Stimulated activated CD4-positive, alpha-beta T cell treated with anti-CD3 and anti-CD28 coated beads, Interleukin-1b, Interleukin-23, amount 100 ng/mL, for 48 hours (primary cell): Measurements from ENCODE around the gene CHID1.

Source experiments
- DNase-seq: peaks from one replicate; pipeline ENCODE4 v3.0.0-alpha.2; 2020

Gene CHID1

GRCh38 chr11:907668-908067 is 2.9 kb downstream of the CHID1 start:
- no peak for DNase-seq

- no peak for DNase-seq
Measured at GRCh38 chr11:905952-906351, 4.7 kb downstream of the CHID1 start.

DNA sequence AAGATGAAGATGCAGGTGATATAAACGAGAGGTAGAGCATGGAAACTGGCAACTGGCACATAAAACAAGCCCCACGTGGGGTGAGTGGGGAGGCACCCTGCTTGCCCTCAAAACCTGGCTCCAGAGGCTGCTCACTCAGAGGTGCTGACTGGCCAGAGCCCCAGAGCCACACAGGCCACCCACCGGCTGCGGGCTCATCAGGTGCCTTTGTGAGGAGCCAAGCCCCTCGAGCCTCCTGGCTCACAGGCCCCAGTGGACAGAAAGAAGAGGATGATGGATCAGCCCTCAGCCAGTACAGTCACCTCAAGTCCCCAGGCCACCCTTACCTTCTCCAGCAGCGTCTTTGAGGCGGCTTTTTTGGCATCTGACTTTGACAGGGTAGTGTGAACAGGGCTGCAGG is 6.2 kb downstream of the CHID1 start:
- DNase-seq, result no peak

DNA sequence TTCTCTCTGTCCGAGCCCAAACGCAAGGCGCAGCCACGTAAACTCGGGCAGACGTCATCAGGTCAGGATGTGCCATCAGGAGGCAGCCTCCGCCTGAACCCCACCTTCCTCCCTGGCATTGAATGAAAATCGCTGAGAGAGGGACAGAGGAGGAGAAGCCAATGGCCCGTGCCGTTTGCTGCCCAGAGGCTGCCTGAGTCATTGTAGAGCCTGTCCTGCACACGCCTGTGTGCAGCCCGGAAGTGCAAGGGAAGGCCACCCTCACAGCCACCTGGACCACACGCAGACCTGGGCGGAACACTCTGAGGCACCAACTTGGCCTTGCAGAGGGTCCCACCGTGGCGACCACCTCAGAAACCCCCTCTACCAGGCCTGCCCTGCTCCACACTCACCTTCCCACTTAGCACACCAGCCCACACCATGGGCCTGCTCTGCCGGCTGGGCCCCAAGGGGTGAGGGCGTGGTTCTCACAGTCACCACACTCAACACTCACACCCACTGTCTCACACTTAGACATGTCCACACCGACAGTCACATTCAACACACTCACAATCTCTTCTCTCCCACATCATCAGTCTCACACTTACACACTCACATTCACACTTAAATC is 9.1 kb downstream of the CHID1 start:
- DNase-seq, result no peak

GRCh38 chr11:900545-900944 is 10.1 kb downstream of the CHID1 start:
- no peak for DNase-seq

GRCh38 chr11:899724-900123 is 10.9 kb downstream of the CHID1 start:
- no peak for DNase-seq

- DNase-seq, result no peak
Measured at GRCh38 chr11:898540-899190, 11.9 kb downstream of the CHID1 start.

GRCh38 chr11:898143-898511 is 12.5 kb downstream of the CHID1 start:
- no peak for DNase-seq

DNA sequence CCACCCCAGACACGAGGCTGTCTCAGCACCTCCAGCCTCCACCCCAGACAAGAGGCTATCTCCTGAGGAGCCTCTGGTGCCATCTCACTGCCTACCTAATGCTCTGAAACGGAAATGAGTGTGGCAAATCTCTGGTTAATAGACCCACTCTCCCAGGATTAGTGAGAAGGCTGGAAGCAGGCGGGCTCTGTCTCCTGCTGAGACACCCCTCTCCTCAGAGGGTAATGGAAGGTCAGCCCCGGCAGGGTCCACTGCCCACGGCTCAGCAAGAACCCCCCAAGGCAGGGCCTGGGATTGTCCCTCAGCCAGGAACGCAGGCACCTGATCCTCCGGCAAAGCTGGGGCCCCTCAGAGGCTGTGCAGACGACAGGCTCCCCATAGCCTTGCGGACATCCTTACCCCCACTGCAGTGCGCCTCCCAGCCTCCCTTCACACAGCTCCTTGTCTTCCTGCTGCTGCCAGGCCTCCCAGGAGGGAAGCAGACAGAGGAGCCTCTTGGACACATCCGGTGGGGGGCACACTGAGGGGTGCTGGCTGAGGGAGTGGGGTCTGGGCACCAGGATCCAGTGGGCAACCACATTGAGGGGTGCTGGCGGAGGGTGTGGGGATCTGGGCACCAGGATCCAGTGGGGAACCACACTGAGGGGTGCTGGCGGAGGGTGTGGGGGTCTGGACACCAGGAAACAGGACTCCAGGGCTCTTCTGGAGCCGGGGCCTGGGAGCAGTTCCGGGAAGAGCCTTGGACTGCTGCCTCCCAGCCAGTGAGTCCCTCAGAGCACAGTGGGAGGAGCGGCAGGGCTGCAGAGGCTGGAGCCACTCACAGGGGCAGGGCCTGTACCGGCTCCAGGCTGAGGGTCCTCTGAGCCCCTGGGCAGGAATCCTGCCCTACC is 13.1 kb downstream of the CHID1 start:
- no peak for DNase-seq

DNA sequence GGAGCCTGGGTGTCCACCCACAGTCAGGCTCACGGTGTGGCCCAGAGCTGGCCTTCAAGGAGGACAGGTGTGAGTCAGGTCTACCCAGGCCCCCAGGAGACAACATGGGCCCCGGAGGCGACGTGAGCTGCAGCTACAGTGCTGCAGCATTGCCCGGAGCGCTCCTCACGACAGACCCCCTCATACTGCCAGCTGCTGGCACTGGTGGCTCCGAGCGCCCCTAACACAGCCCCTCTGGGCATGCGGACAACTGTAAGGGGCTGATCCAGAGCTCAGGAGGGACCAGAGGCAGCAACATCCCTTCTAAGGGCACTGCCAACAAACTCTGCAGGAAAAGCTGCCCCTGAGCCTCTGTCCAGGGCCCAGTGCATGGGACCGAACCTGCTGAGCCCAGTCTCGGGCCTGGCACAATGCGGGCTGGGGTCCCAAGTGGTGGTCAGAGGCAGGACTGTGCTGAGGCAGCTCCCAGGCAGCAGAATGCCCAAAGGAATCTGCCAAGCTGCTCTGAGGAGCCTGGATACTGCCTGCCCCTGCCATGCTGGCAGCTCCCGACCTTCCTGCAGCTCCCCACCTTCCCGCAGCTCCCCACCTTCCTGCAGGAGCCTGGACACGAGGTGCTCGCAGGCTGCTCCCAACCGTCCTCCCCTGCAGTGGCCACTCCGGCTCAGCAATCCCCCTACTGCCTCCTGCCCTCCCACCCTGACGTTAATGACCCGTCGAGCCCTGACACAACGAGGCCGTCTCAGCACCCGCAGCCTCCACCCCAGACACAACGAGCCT is 15.1 kb downstream of the CHID1 start:
- no peak for DNase-seq

- no peak for DNase-seq
Measured at GRCh38 chr11:894575-895201, 15.9 kb downstream of the CHID1 start.

DNA sequence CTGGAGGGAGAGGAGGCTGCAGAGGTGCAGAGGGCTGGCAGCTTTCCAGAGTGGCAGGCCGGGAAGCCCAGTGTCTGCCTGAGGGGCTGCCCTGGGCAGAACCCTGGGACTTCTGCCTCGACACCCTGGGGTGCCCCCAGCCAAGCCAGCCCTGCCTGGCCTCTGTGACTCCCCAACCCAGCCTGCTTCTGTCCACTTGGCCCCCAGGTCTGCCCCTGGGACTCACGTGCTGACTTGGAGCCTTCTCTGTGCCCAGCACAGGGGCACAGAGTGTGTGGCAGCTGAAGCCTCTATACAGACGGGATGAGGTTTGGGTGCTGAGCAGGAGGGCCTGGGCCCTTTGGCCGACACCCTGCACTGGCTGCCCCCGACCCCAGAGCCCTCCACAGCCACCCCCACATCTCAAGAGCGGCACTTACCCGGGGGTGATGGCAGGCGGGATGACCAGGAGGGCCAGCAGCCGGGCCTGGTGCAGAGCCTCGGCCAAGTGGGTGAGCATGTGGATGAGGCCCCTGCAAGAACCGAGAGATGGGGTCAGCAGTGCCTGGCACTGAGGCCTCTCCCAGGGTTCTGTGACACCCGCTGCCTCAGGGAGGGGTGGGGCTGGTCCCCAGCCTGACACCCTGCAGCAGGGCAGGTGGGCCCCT is 17.5 kb downstream of the CHID1 start:
- no peak for DNase-seq

DNA sequence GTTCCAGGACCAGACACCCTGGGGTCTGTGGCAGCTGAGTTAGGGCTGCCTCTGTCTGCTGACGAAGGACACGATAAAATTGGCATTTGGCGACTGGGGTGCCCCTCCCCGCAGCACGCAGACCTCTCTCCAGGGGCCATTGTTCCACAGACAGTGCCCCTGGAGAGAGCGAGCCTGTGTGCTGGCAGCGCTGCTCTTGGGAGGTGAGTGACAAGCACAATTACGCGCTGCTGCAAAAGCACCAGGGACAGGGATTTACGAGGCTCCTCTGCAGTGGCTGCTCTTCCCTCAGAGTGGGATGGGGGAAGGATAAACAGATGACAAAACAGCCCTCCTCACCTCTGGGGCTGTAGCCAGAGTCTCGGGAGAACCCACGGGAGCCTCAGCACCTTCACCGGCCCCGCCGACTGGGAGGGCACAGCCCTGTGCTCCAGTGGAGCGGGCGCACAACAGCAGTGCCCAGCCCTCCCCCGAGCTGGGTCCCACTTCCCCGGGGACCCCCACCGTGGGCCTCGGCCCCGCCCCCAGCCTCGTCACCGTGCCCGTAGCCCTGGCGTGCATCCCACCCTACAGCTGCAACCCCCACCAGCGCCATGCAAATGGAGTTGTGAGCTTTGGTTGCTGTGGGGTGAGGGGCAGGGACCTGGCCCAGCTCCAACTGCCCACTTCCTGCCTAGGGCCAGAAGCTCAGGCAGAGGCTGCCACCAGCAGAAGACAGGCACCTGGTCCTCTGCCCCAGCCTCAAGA is 19.6 kb downstream of the CHID1 start:
- DNase-seq, result no peak

GRCh38 chr11:889687-890475 is 20.7 kb downstream of the CHID1 start:
- DNase-seq, result no peak

- no peak for DNase-seq
Measured at GRCh38 chr11:889257-889656, 21.4 kb downstream of the CHID1 start.

GRCh38 chr11:888310-889212 is 22.0 kb downstream of the CHID1 start:
- DNase-seq, result no peak

DNA sequence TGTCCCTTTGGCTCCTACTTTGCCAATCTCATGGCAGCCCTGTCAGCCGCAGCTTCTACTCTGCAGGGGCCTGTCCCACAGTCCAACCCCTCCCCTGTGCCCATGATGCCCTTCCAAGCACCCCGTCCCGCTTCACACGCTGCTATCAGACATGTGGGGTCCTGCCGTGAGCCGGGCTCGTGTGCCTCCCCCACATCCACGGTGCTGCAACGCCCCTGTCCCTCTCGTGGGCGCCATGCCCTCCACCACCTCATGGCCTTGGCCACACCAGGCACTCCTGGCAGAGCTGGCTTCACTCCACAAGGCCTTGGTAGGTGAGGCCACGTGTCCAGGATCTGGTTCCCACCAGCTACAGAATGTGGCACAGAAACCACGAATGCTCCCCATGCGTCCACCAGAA is 23.0 kb downstream of the CHID1 start:
- no peak for DNase-seq

DNA sequence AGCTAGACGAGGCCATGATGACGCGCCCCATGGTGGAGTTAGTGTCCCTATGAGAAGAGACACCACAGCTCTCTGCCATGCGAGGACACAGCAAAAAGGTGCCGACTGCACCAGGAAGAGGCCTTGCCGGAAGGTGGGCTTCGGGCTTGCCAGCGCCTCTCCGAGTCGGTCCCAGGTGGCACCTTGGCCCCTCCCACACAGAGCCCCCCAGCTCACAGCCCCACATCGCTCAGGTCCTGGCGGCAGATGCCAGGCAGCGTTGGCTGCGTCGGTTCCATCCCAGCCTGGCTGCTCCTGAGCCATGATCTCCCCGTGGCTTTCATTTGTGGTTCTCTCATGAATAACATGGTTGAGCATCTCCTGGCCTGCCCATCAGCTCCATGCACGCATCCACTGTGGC is 24.0 kb downstream of the CHID1 start:
- DNase-seq, result no peak

DNA sequence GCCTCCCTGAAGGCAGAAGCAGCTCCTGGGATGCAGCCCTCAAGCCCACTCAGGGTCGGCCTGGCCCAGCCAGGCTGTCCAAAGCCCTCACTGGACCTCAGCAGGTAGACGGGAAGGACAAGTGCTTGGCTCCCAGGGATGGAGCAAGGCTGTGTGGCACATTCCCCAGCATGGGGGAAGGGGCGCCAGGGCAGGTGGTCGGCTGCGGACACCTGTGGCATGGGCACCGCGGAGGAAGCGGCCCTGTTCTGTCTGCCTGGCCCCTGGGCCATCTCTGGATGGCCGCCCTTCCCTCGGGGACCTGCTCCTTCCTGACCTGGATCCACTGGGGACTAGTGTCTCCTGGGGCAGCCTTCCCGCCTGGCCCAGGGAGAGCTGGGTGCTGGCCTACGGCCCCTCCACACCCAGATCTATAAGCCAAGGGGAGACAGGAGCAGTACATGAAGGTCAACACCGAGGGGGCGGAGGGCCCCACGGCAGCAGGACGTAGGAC is 26.0 kb downstream of the CHID1 start:
- DNase-seq, result no peak
